Stimulated activated CD4-positive, alpha-beta T cell treated with anti-CD3 and anti-CD28 coated beads, Interleukin-1b, Interleukin-23, amount 100 ng/mL, for 1 hour (primary cell): Measurements from ENCODE around the gene EED.
"Not testable (repeated sequence)": the region's sequence is repeated elsewhere in the genome, so short reads cannot be mapped to it uniquely, and the experiment has no call there.

Experiments used
- DNase-seq, 2 donors: peaks; one replicate each; pipeline ENCODE4 v3.0.0-alpha.2; 2020; ENCODE audit warnings: low read depth in 2 of 2

Gene EED

GRCh38 chr11:86292912-86293616, 48.5 kb downstream of the EED start:
- no peak for DNase-seq

GRCh38 chr11:86294026-86294425, 49.5 kb downstream of the EED start:
- no peak for DNase-seq

DNA sequence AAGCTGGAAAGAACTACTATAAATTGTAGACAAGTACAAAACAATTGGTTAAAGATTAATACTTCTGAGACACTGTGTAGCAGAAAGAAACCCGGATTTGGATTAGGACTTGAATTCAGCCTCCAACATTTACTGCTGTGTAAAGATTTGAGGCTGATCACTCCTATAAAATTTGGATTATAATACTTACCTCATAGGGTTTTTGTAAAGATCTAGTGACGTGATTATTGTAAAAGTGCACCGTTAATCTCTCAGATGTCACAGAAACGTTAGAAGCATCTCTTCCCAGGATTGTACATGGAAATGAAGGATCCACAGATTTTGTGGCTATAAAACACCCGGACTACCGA, 57.2 kb downstream of the EED start:
- DNase-seq, result no peak

GRCh38 chr11:86302092-86302793, 57.7 kb downstream of the EED start, which contains the start of gene HIKESHI:
Gene HIKESHI (plus strand): TSS chr11:86302240. CDS start chr11:86302449, 209 bp downstream.
- DNase-seq, result peak; percentile 69 to 83

GRCh38 chr11:86303257-86303656, 58.7 kb downstream of the EED start:
- DNase-seq, result no peak

DNA sequence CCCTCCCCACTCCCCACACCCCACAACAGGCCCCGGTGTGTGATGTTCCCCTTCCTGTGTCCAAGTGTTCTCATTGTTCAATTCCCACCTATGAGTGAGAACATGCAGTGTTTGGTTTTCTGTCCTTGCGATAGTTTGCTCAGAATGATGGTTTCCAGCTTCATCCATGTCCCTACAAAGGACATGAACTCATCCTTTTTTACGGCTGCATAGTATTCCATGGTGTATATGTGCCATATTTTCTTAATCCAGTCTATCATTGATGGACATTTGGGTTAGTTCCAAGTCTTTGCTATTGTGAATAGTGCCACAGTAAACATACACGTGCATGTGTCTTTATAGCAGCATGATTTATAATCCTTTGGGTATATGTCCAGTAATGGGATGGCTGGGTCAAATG, 64.2 kb downstream of the EED start:
- not testable (repeated sequence) for DNase-seq

DNA sequence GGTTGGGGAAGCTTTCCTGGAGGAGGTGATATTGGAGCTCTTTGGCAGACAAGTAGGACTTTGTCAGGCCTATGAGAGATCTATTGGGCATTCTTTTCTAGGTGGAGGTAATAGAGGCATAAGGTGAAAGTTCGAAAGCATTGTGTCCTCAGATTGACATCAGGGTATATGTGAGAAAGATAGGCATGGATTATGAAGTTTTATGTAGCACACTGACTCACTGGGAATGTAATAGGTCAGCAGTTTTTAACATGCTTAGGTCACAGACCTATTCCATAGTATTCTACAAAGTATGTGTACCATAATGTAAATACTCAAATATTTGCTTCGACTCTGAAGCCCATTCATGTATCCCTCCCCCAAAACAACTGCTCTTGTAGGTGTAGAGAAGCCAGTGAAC, 69.2 kb downstream of the EED start:
- no peak for DNase-seq

- no peak for DNase-seq
These were observed 70.1 kb downstream of the EED start for GRCh38 chr11:86314636-86315035.
